H54 (cell line): ENCODE measurements around the gene TGFB2.

ENCODE experiments used
- DNase-seq: peaks from one replicate; pipeline ENCODE4 v3.0.0; 2011; ENCODE audit warnings: low spot score, mixed read lengths; ENCODE audit not compliant: insufficient read length
- FAIRE-seq: peaks from 3 replicates; lab custom pipeline; 2011; peaks lifted over from hg19 to GRCh38; lab: Jason Lieb, UNC
- POLR2A ChIP-seq: IDR thresholded peaks from 2 replicates; pipeline ENCODE4 v1.6.1; 2011; ENCODE audit warnings: low read depth, mild to moderate bottlenecking, low read length

Gene TGFB2

DNA sequence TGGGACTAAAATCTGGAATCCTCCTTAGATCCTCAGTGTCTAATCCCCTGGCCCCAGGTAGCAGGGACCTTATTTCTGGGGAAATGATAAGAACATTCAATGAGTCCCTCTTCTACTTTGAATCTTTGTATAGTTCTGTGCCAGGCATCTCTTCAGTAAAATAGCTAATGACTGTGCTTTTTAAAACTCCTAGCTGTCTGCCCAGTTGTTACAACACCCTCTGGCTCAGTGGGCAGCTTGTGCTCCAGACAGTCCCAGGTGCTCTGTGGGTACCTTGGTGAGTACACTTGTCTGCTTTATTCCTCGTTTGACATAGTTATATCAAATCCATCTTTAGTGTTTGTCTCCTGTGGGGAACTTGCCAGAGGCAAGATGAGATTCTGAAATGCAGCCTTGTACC is 18.0 kb downstream of the TGFB2 start:
- DNase-seq (no peak), FAIRE-seq (no peak)
- no peak for TF ChIP-seq POLR2A

DNA sequence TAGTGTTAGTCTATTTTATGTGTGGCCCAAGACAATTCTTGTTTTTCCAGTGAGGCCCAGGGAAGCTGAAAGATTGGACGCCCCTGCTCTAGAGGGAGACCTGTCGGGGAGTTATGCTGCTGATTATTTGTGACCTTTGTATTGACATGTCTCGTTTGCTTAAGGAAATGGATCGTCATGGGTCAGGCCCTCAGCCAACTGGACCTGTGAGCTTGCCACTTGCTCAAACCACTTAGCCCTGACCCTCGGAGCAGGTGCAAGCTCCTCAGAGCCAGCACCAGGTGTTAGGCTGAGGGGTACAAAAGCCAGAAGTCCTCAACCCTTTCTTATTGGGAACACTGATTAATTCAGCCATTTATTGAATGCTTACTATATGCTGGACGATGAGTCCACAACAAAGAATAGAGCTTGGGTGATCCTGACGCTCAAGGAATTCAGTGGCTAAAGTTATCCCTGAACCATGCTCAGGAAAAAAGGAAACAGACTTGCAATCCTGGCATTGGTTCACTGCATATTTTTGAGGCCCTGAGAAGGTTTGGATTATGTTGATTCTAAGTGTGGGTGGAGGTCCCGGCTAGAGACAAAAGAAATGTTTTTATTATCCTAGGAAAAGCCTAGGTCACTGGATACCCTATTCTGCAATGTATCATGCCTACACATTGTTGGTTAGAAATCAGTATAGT is 19.0 kb downstream of the TGFB2 start:
- FAIRE-seq: no peak
- TF ChIP-seq POLR2A: no peak
- no peak for DNase-seq

DNA sequence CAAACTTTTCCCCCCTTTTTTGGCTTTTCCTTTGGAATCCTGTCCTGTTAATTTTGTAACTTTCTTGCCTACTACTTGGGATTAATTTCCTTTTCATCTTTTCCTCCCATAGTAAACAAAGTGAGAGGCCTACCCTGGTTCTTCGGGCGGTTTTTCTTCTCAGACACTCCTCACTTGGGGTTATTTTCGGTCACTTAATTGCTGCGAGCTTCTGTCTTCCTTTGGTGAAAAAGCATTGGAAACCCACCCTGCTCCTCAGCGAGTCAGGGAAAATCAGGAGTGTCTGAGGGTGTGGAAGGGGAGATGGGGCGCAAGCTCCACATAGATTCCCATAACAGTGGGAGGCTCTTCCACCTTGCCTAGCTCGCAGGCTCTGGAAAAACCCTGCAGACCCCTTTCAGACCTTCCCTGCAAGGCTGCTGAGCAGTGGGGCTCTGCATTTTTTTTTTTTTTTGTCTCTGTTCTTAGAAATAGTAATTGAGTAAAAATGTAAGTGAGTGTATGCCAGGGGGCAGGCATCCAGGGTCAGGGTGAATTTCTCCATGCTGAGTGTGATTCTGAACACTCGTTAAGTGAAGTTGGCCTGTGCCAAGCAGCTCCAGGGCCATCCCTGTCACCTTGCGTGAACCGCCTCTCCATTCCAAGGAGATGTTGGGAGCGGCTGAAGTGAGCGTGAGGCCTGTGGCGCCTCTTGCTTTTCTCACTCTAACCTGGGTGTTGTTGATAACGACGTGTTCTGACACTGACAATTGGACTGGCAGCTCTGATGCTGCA is 20.3 kb downstream of the TGFB2 start:
- no peak for DNase-seq
- FAIRE-seq: no peak
- TF ChIP-seq POLR2A: no peak

DNA sequence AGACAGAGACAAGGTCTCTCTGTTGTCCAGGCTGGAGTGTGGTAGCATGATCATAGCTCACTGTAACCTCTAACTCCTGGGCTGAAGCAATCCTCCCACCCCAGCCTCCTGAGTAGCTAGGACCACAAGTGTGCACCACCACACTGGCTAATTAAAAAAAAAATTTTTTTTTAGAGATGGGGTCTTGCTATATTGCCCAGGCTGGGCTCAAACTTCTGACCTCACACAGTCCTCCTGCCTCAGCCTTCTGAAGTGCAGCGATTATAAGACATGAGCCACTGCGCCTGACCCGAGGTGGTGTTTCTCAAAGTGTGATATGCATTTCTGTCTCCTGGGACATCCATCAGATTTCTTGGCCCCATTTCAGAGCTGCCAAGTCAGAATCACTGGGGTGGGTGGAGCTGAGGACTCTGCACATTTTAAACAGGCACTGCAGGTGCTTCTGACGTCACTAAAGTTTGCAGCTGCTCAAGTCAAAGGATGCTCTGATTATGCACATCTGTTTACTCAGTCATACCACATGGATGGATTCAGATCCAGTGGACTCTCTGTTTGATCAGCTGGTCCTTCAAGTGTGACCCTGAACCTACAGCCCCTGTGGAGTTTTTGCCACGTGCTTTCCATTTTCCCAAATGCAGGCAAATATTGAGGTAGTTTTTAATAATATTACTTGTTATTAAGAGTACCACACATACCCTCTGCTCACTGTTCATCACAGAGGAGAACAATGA is 21.4 kb downstream of the TGFB2 start:
- no peak for DNase-seq
- FAIRE-seq: no peak
- TF ChIP-seq POLR2A: no peak

DNA sequence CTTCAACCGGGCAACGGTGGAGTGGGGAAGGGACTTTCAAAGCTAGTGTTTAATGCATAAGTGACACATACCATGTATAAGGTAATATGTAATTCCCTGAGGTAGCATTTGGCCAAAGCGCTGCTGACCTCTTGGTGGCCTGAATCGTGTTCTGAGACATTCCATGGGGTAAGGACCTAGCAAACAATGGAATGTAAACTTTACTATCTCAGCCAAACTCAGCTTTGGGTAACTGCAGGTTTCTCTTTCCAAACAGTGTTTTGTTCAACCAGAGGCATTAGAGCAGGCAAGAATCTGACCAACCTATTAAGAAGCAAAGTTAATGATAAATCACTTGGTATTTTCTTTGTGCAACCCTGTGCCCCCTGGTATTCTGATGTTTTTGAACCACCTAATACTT is 22.0 kb downstream of the TGFB2 start:
- no peak for TF ChIP-seq POLR2A
- no peak for FAIRE-seq
- no peak for DNase-seq

DNA sequence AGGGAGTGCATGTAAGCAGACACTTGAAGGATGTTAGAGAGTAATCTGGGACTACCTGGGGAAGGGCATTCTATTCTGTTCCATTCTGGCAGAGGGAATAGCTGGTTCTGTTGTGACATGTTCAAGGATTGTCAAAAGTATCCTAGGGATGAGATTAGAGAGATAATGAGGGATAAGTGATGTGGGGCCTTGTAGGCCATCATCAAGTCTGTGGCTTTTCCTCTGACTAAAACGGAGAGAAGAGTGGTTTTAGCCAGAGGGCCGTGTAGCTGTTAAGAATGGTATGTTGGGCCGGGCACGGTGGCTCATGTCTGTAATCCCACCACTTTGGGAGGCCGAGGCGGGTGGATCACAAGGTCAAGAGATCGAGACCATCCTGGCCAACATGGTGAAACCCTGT is 23.6 kb downstream of the TGFB2 start:
- no peak for TF ChIP-seq POLR2A
- no peak for FAIRE-seq
- no peak for DNase-seq

DNA sequence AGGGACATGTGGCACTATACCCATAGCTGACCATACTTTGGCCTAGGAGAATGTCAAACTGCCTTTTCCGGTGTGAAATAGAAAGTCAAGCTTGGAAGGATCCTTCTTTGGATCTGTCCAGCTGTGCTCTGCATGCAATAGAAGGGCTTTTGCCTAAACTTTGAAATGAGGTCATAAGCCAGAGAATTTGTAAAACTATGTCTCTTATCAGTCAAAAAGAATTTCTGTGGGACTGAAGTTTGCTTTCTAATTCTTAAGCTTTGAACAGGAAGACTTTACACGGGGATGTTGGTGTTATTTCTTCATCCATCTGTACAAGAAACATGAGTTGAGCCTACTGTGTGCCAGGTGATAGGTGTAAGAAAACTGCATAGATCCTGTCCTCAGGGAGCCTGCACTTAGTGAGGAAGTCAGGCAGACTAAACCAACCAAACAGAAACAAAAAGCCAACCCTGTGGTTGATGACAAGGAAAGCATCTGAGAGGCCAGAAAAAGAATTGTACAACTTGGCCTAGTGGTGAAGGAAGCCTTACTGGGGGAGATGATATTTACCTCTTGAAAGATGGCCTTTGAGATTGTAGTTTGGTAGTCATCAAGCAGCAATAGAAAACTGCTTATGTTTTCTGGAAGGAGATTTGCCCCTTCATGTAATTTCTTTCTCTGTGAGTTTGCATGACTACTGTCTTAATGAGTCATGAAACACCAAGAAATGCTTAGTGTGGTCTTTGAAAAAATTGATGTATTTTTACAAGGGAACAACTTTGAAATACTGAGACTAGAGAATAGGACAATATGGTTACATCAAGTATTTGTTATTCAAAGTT is 24.8 kb downstream of the TGFB2 start:
- DNase-seq: no peak
- TF ChIP-seq POLR2A: no peak
- no peak for FAIRE-seq

DNA sequence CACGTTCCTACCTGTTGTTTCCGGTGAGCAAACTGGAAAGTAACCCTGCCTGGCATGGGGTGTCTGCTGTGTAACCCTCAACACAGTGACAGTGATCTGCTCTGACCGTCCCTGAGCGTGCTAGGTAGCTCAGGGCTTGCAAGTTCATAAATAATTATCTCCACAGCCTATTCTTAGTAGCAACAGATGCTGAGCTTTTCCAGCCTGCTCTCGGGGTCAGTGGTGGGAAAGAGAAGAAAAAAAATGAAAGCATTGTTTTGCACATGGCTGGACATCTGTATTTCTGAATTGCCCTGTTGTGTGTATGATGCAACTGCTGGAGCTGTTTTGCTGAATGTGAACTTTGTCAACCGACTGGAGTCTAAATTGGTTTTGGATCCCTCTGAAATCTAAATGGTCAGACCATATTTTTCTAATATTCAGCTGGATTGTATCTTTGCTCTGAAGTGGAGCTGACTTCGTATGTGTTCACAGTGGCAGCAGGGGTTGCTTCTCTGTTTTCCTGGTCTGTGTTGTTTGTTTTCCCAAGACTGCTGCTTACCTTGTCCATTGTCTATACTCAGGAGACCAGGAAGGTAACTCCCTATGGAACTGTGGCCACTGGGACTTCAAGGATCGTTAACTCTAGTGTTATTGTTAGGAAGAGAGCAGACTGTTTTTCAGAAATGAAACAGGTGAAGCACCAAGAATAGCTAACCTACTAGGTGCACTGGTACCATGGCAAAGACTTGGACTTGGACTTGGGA is 27.0 kb downstream of the TGFB2 start:
- no peak for TF ChIP-seq POLR2A
- DNase-seq (no peak), FAIRE-seq (no peak)

DNA sequence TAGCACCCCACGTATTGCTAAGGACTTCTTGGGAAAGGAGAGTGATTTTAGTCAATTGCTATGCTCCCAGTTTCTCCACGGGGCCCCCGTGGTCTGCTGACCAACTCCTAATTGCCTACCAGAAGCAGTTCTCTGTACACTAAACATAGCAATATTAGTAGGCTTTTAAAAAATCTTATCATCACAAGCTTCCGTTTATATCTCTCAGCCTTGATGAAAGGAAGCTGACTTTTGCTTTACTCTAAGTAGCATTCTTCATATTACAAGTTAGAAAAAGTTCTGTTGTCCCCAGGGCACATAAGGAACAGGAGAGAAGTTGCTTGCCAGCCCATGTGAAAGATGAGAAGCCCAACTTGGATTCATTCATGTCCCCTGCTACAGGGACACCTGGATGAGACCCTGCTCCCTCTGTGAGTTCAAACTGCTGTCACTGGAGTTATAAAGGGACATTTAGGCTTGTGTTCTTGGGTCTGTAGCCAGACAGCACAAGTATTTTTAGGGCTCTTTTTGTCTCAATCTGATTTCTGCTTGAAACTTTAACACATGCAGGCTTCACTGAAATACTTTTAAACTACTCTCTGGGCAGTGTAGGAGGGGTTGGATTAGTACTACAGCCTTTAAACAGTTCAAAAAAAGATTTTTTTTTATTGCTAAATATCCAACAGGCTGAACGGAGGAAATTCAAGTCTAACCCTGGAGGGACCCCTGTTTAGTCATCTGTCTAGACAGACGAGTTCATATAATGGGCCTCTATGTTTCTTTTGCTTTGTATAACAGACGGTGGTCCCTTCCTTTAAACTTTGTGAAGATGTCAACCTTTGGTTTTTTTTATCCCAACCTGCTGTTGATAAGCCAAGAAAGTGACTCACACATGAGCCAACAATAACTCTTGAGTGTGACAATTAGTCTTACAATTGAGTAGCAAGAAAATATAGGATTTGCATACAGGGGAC is 29.5 kb downstream of the TGFB2 start:
- no peak for FAIRE-seq
- no peak for DNase-seq
- no peak for TF ChIP-seq POLR2A

DNA sequence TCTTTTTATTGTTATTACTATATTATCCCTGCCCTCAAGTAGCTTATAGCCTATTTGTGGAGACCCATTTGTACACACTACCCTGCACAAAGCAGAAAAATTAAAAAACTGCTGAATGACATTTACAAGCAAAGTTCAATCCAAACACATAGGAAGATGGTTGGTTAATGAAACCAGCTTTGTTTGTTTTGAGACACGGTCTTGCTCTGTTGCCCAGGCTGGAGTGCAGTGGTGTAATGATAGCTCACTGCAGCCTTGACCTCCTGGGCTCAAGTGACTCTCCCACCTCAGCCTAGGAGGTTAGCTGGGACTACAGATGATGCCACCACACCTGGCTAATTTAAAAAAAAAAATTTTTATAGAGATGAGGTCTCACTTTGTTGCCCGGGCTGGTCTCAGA is 31.6 kb downstream of the TGFB2 start:
- FAIRE-seq (no peak), DNase-seq (no peak)
- TF ChIP-seq POLR2A: no peak

DNA sequence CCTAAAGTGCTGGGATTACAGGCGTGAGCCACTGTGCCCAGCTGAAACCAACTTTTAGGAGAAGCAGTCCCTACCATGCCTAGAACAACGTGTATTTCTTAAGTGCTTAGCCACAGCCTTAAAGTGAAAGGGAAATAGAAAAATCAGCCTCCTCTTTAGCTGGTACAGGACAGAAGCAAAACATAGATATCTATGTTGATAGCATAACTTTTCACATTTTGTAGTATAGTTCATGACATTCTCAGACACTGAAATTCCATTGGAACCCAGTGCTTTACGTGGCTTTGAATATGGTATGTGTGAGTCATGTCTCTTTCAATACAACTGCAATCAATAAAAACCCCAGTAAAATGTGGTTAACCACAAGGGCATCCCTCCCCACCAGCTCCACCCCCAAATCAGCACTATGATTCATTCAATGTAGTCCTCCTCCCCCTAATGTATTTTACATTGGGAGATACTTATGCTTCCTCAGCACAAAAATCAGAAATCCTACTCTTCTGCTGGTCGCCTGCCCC is 32.1 kb downstream of the TGFB2 start:
- no peak for TF ChIP-seq POLR2A
- peak; percentile 51 for DNase-seq
- peak; percentile 72 for FAIRE-seq

DNA sequence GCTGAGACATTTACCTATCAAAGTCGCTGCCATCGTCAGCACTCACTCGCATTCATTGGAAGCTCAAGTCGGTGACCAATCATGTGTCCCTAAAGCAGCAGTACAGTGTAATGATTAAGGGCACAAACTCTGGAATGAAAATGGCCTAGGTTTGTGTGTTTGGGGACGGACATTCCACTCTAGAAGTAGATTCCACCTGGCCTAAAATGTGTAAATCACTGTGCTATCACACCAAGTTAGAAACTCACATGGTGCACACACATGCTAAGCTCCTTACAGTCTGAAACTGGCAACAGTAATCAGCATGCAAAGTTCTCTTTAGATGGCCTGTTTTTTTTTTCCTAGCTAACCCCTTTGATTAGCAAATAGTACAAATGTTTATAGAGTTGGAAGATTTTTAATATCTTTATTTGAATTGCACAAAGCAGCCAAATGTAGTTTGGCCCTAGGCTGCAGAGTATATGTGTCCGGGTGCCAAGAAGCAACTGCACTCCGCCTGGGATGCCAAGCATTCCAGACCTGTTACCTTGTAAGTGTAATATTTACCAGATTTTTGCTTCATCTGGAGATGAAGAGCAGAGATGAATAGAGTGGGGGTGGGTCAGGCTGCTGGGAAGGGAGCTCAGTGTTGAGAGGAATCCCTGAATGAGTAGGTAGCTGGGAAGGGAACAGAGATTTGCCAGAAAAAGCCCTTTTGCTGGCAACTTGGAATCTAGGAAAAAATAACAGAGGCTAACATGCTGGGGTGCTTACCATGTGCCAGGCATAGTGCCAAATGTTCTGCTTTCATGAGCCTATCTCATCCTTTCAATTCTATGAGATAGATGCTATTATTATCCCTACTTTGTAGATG is 35.2 kb downstream of the TGFB2 start:
- DNase-seq (peak; percentile 27), FAIRE-seq (peak; percentile 30)
- no peak for TF ChIP-seq POLR2A
